ENCODE results near the gene C16orf54.

DNA sequence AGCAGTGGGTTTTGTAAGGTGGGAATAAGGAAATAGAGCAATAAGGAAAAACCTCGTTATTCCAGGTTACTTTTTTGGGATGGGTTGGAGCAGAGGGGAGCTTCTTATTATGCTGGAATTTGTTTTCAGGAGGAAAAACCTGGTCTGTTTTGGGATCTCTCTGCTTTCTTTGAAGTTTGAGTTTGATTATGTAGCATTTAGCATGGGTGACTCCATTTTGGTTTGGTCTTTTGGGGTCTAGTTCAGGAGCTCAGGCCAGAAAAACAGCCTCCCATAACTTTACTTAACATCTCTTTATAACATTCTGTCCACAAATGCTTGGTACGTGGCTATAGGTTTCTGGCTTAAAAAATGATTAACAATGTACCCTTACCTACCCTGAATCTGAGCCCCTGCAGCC, 23.7 kb upstream of the C16orf54 start:
- TF ChIP-seq NFYB (IDR thresholded peaks at IDR 0.05; ENCODE audit: insufficient read depth, low read depth, low read length) (no peak), POLR2A (IDR thresholded peaks at IDR 0.05; ENCODE audit: low read depth, low read length) (no peak), BACH1 (IDR thresholded peaks at IDR 0.05; ENCODE audit: borderline replicate concordance) (no peak), EP300 (IDR thresholded peaks at IDR 0.05; ENCODE audit: borderline replicate concordance in 1 of 2, control insufficient read depth in 1 of 2, low read depth in 2 of 2, low read length in 2 of 2) (no peak)
- TF ChIP-seq, protein P1, sequence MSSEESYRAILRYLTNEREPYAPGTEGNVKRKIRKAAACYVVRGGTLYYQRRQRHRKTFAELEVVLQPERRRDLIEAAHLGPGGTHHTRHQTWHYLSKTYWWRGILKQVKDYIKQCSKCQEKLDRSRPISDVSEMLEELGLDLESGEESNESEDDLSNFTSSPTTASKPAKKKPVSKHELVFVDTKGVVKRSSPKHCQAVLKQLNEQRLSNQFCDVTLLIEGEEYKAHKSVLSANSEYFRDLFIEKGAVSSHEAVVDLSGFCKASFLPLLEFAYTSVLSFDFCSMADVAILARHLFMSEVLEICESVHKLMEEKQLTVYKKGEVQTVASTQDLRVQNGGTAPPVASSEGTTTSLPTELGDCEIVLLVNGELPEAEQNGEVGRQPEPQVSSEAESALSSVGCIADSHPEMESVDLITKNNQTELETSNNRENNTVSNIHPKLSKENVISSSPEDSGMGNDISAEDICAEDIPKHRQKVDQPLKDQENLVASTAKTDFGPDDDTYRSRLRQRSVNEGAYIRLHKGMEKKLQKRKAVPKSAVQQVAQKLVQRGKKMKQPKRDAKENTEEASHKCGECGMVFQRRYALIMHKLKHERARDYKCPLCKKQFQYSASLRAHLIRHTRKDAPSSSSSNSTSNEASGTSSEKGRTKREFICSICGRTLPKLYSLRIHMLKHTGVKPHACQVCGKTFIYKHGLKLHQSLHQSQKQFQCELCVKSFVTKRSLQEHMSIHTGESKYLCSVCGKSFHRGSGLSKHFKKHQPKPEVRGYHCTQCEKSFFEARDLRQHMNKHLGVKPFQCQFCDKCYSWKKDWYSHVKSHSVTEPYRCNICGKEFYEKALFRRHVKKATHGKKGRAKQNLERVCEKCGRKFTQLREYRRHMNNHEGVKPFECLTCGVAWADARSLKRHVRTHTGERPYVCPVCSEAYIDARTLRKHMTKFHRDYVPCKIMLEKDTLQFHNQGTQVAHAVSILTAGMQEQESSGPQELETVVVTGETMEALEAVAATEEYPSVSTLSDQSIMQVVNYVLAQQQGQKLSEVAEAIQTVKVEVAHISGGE (CRISPR knock-in tag; IDR thresholded peaks at IDR 0.05), result no peak

Data from GM12878 (cell line).